MM.1S (cell line): ENCODE results near the gene RFXAP.

Experiments
- CTCF ChIP-seq: fragments of 300-600 bp; sonication (generic); IDR thresholded peaks from 2 replicates; pipeline ENCODE4 v1.5.1; 2016; ENCODE audit warnings: antibody characterized with exemption, low read length, mixed read lengths
- EZH2phosphoT487 ChIP-seq: fragments of 300-600 bp; sonication (generic); IDR thresholded peaks from 2 replicates; pipeline ENCODE4 v1.6.1; 2018; ENCODE audit warnings: antibody characterized with exemption, low read length

- TF ChIP-seq EZH2phosphoT487 (no peak), CTCF (no peak)
Observed at GRCh38 chr13:36870050-36870692, 51.1 kb downstream of the RFXAP start.
